HepG2 (cell line): ENCODE measurements around the gene SYDE1. TPM values are rescaled to one million over a fixed set of nuclear protein-coding genes. Genes with fewer than 3 reads are reported as not detected.

Experiments used
- AHR ChIP-seq: IDR thresholded peaks from 2 replicates; pipeline ENCODE4 v1.6.1; 2018; ENCODE audit warnings: missing genetic modification reagents, missing compliant biosample characterization
- FOXA3 ChIP-seq: IDR thresholded peaks from 2 replicates; pipeline ENCODE4 v1.6.1; 2016; ENCODE audit warnings: missing genetic modification reagents, missing compliant biosample characterization
- SIX4 ChIP-seq: sonication (generic); formaldehyde crosslinking; IDR thresholded peaks from 2 replicates; pipeline ENCODE4 v1.4.0; 2020; ENCODE audit warnings: missing genetic modification reagents
- TFAP4 ChIP-seq: sonication (generic); IDR thresholded peaks from 2 replicates; pipeline ENCODE4 v1.6.1; 2016; ENCODE audit warnings: low read depth, borderline replicate concordance
- TP53 ChIP-seq: sonication (generic); formaldehyde crosslinking; conservative IDR thresholded peaks from 2 replicates; pipeline ENCODE4 v1.4.0; 2020; ENCODE audit warnings: missing genetic modification reagents
- ZBTB1 ChIP-seq: sonication (generic); formaldehyde crosslinking; IDR thresholded peaks from 2 replicates; pipeline ENCODE4 v1.4.0; 2020; ENCODE audit warnings: missing genetic modification reagents, borderline replicate concordance
- ZBTB40 ChIP-seq, 2 experiments: fragments of 450-650 bp in 1 of 2; sonication (generic) in 1 of 2; formaldehyde crosslinking in 1 of 2; IDR thresholded peaks; 2 replicates each; pipeline versions ENCODE4 v1.6.1 to v1.8.0; 2016 to 2022; ENCODE audit warnings: antibody characterized with exemption in 1 of 2, mild to moderate bottlenecking in 1 of 2, missing genetic modification reagents in 1 of 2
- ZFP36L1 ChIP-seq: sonication (generic); formaldehyde crosslinking; IDR thresholded peaks from 2 replicates; pipeline ENCODE4 v1.8.0; 2022; ENCODE audit warnings: mild to moderate bottlenecking, missing genetic modification reagents, moderate library complexity
- ZFP41 ChIP-seq: sonication (generic); formaldehyde crosslinking; IDR thresholded peaks from 2 replicates; pipeline ENCODE4 v1.4.0; 2020; ENCODE audit warnings: mild to moderate bottlenecking, missing genetic modification reagents, borderline replicate concordance
- ZNF10 ChIP-seq: sonication (generic); formaldehyde crosslinking; IDR thresholded peaks from 2 replicates; pipeline ENCODE4 v1.4.0; 2020; ENCODE audit warnings: mild to moderate bottlenecking, low read depth, missing genetic modification reagents, borderline replicate concordance
- polyA plus RNA-seq, 8 experiments: library from polyadenylated mRNA; depleted of rRNA in 3 of 8; stranded (reverse) in 7 of 8; unstranded in 1 of 8; fragments of >200 nt; fragmentation: Illumina TruSeq in 4 of 8; extraction: Trizol in 4 of 8; gene quantifications; 2 replicates each; pipeline versions ENCODE4 v1.2.1 to v1.2.3, GENCODE V29; 2011 to 2016; ENCODE audit warnings: low read depth in 4 of 8, missing spikeins in 1 of 8, mixed read lengths in 1 of 8; ENCODE audit not compliant: insufficient read depth in 1 of 8
- total RNA-seq, 5 experiments: library from RNA; depleted of rRNA; stranded (reverse); fragments of >200 nt; fragmentation: Illumina TruSeq; extraction: Trizol; gene quantifications; 2 replicates each; pipeline ENCODE4 v1.2.3, GENCODE V29; 2016; ENCODE audit warnings: low read depth in 1 of 5

SYDE1 gene
- total and polyA plus RNA-seq, 2 of the 13 experiments (the other 11 are each of a cell fraction or from before 2014, with no cell fraction given) = 4.3 to 13.6 TPM

- TF ChIP-seq ZBTB40 (IDR thresholded peaks at IDR 0.05) (no peak), ZBTB40 (CRISPR knock-in tag; IDR thresholded peaks at IDR 0.05) (no peak), ZFP36L1 (CRISPR knock-in tag) (no peak), TP53 (CRISPR knock-in tag) (no peak), AHR (no peak), FOXA3 (CRISPR knock-in tag) (no peak), ZNF10 (CRISPR knock-in tag) (no peak), ZBTB1 (CRISPR knock-in tag) (no peak), SIX4 (CRISPR knock-in tag) (no peak), ZFP41 (no peak), TFAP4 (no peak)
These were observed 21.1 kb downstream of the SYDE1 start (continued) for GRCh38 chr19:15128162-15128770.
